HepG2 (cell line): ENCODE measurements around the gene HOXA7. TPM values are rescaled to one million over a fixed set of nuclear protein-coding genes. Genes with fewer than 3 reads are reported as not detected.

Source experiments
- DRAP1 ChIP-seq: IDR thresholded peaks from 2 replicates; pipeline ENCODE4 v1.6.1; 2016; ENCODE audit warnings: missing genetic modification reagents, missing compliant biosample characterization
- GABPA ChIP-seq, 2 experiments: IDR thresholded peaks; 2 replicates each; pipeline ENCODE4 v1.6.1; 2011 to 2016; ENCODE audit warnings: low read depth in 2 of 2, low read length in 1 of 2, missing biosample characterization in 1 of 2, missing genetic modification characterization in 1 of 2
- MLX ChIP-seq: IDR thresholded peaks from 2 replicates; pipeline ENCODE4 v1.6.1; 2016
- RERE ChIP-seq: IDR thresholded peaks from 2 replicates; pipeline ENCODE4 v1.6.1; 2016; ENCODE audit warnings: low read depth, missing genetic modification reagents, missing compliant biosample characterization
- RFX3 ChIP-seq: IDR thresholded peaks from 2 replicates; pipeline ENCODE4 v1.6.1; 2016; ENCODE audit warnings: missing biosample characterization, missing genetic modification reagents
- RXRB ChIP-seq: IDR thresholded peaks from 2 replicates; pipeline ENCODE4 v1.6.1; 2016; ENCODE audit warnings: borderline replicate concordance, missing genetic modification reagents, missing compliant biosample characterization
- SNRNP70 ChIP-seq: fragments of 200-400 bp; formaldehyde crosslinking; IDR thresholded peaks from 2 replicates; pipeline ENCODE4 v1.6.1; 2017; ENCODE audit warnings: mild to moderate bottlenecking, low read depth, low read length, moderate library complexity
- ZBTB1 ChIP-seq: sonication (generic); formaldehyde crosslinking; IDR thresholded peaks from 2 replicates; pipeline ENCODE4 v1.4.0; 2020; ENCODE audit warnings: missing genetic modification reagents, borderline replicate concordance
- ZFYVE20 ChIP-seq: sonication (generic); formaldehyde crosslinking; IDR thresholded peaks from 2 replicates; pipeline ENCODE4 v1.8.0; 2023; ENCODE audit warnings: low read depth, mild to moderate bottlenecking, moderate library complexity, missing genetic modification reagents, borderline replicate concordance
- ZNF30 ChIP-seq: sonication (generic); formaldehyde crosslinking; IDR thresholded peaks from 2 replicates; pipeline ENCODE4 v1.5.0; 2020; ENCODE audit warnings: mild to moderate bottlenecking, missing genetic modification reagents
- ZNF512B ChIP-seq: sonication (generic); formaldehyde crosslinking; IDR thresholded peaks from 2 replicates; pipeline ENCODE4 v1.5.1; 2020; ENCODE audit warnings: missing genetic modification reagents, mild to moderate bottlenecking, borderline replicate concordance
- ZNF563 ChIP-seq: sonication (generic); formaldehyde crosslinking; IDR thresholded peaks from 2 replicates; pipeline ENCODE4 v1.8.0; 2022; ENCODE audit warnings: mild to moderate bottlenecking, moderate library complexity, missing genetic modification reagents
- ZNF570 ChIP-seq: sonication (generic); formaldehyde crosslinking; IDR thresholded peaks from 2 replicates; pipeline ENCODE4 v1.4.0; 2020; ENCODE audit warnings: mild to moderate bottlenecking, missing genetic modification reagents, borderline replicate concordance
- ZSCAN9 ChIP-seq: IDR thresholded peaks from 2 replicates; pipeline ENCODE4 v1.6.1; 2016; ENCODE audit warnings: borderline replicate concordance
- polyA plus RNA-seq, 8 experiments: library from polyadenylated mRNA; depleted of rRNA in 3 of 8; stranded (reverse) in 7 of 8; unstranded in 1 of 8; fragments of >200 nt; fragmentation: Illumina TruSeq in 4 of 8; extraction: Trizol in 4 of 8; gene quantifications; 2 replicates each; pipeline versions ENCODE4 v1.2.1 to v1.2.3, GENCODE V29; 2011 to 2016; ENCODE audit warnings: low read depth in 4 of 8, missing spikeins in 1 of 8, mixed read lengths in 1 of 8; ENCODE audit not compliant: insufficient read depth in 1 of 8
- total RNA-seq, 5 experiments: library from RNA; depleted of rRNA; stranded (reverse); fragments of >200 nt; fragmentation: Illumina TruSeq; extraction: Trizol; gene quantifications; 2 replicates each; pipeline ENCODE4 v1.2.3, GENCODE V29; 2016; ENCODE audit warnings: low read depth in 1 of 5

The HOXA7 gene
- total and polyA plus RNA-seq, 2 of the 13 experiments (the other 11 are each of a cell fraction or from before 2014, with no cell fraction given), result 0.05 TPM; not detected in 1

- TF ChIP-seq RERE (no peak), ZNF563 (no peak), GABPA (IDR thresholded peaks at IDR 0.05; ENCODE audit: low read depth, low read length) (no peak), GABPA (CRISPR knock-in tag; IDR thresholded peaks at IDR 0.05; ENCODE audit: low read depth) (no peak), ZNF512B (CRISPR knock-in tag) (no peak), DRAP1 (CRISPR knock-in tag) (no peak), MLX (CRISPR knock-in tag) (no peak), RXRB (CRISPR knock-in tag) (0 out of 2 replicates have a peak, but pooled peaks have one; percentile 4), SNRNP70 (no peak), ZFYVE20 (CRISPR knock-in tag) (no peak), ZNF570 (CRISPR knock-in tag) (no peak), ZNF30 (CRISPR knock-in tag) (no peak), RFX3 (CRISPR knock-in tag) (no peak), ZSCAN9 (CRISPR knock-in tag) (no peak), ZBTB1 (no peak)
These were observed 26.5 kb downstream of the HOXA7 start (continued) for GRCh38 chr7:27129729-27130539.
